Esophagus squamous epithelium (tissue), 5 donors: Measurements from ENCODE around the gene CST6. TPM values are rescaled to one million over a fixed set of nuclear protein-coding genes. Genes with fewer than 3 reads are reported as not detected.
A peak's percentile ranks its signal among the peaks of the same experiment; 100 is the strongest.

Experiments
- DNase-seq: peaks from one replicate; lab custom pipeline; 2025; lab: John Stamatoyannopoulos, UW
- H3K27ac ChIP-seq, 4 donors: fragments of 200-600 bp; sonication (generic); one replicate each; pipeline ENCODE4 v1.5.1; 2016 to 2019; ENCODE audit warnings: mild to moderate bottlenecking in 1 of 4
- H3K27me3 ChIP-seq, 4 donors: fragments of 200-600 bp; sonication (generic); 1 replicate in 3 of 4; 2 replicates in 1 of 4; pipeline versions ENCODE4 v1.5.1 to v1.6.0; 2017 to 2021; ENCODE audit warnings: antibody characterized with exemption in 1 of 4
- H3K36me3 ChIP-seq, 3 donors: fragments of 200-600 bp; sonication (generic); one replicate each; pipeline ENCODE4 v1.5.1; 2016 to 2019
- H3K4me1 ChIP-seq, 3 donors: fragments of 200-600 bp; sonication (generic); one replicate each; pipeline ENCODE4 v1.5.1; 2017 to 2019
- H3K4me3 ChIP-seq, 4 donors: fragments of 200-600 bp; sonication (generic); 1 replicate in 3 of 4; 2 replicates in 1 of 4; pipeline ENCODE4 v1.5.1; 2016 to 2019; ENCODE audit warnings: mild to moderate bottlenecking in 2 of 4, moderate library complexity in 1 of 4
- H3K9me3 ChIP-seq, 3 donors: fragments of 200-600 bp; sonication (generic); one replicate each; pipeline ENCODE4 v1.5.1; 2016 to 2019
- POLR2A ChIP-seq, 4 donors: fragments of 450-650 bp; IDR thresholded peaks; one replicate each; pipeline ENCODE4 v1.6.1; 2017; ENCODE audit warnings: antibody characterized with exemption in 4 of 4, mild to moderate bottlenecking in 4 of 4, moderate library complexity in 3 of 4
- WGBS, 2 donors: methylation state at CpG; one replicate each; pipeline ENCODE4 v1.1.5; 2018; 5-methylcytosine and 5-hydroxymethylcytosine counted together
- intact Hi-C: fragments of 100-400 bp; cut with DNase I; formaldehyde crosslinking; loops from one replicate; pipeline ENCODE4 v1.15.0; 2022
- total RNA-seq, 4 donors: library from RNA; depleted of rRNA; stranded (reverse); fragments of >200 nt; gene quantifications; one replicate each; pipeline ENCODE4 v1.1.0, GENCODE V29; 2016
- TF ChIP-seq, protein P1 (sequence below), 6 experiments: fragments of 450-650 bp in 4 of 6; fragments of 200-600 bp in 2 of 6; sonication (generic) in 2 of 6; IDR thresholded peaks; one replicate each; pipeline ENCODE4 v1.5.1; 2016 to 2019; ENCODE audit warnings: antibody characterized with exemption in 6 of 6, mild to moderate bottlenecking in 4 of 6, moderate library complexity in 4 of 6
- donor health status: DM: yes; HTN: yes; CAD: no.

Gene CST6
- total RNA-seq, 4 donors from 2014 or later, result 14.6 to 58.5 (median 15.1) TPM

DNA sequence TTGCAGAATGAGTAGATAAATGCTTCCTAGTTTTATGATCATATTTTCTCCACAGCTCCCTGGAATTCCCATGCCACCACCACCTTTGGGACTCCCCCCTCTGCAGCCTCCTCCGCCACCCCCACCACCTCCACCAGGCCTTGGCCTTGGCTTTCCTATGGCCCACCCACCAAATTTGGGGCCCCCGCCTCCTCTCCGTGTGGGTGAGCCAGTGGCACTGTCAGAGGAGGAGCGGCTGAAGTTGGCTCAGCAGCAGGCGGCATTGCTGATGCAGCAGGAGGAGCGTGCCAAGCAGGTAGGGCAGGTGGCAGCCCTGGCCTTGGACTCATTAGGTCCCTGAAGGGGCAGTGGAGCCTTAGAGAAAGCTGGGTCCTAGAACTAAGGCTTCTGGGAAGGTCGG lies 43.2 kb downstream of the CST6 start:
- 83 to 90% methylated on average over 1 to 3 of the region's 7 CpGs for WGBS, 2 donors
- intact Hi-C loops, result no loop called here
- Histone ChIP-seq H3K36me3 (peaks cover 40 to 70% (median 52%) of the 10 kb centered on the region in 3 donors), H3K4me3 (no peak overlapping the region), H3K27ac (peak overlapping the region in 1 of 4 donors; percentile 21), H3K9me3 (no peaks in the 10 kb centered on the region), H3K4me1 (peaks cover 15 to 46% (median 18%) of the 10 kb centered on the region in 3 donors), H3K27me3 (no peaks in the 10 kb centered on the region)
- TF ChIP-seq POLR2A (IDR thresholded peaks at IDR 0.05), result no peak
- TF ChIP-seq, protein P1, sequence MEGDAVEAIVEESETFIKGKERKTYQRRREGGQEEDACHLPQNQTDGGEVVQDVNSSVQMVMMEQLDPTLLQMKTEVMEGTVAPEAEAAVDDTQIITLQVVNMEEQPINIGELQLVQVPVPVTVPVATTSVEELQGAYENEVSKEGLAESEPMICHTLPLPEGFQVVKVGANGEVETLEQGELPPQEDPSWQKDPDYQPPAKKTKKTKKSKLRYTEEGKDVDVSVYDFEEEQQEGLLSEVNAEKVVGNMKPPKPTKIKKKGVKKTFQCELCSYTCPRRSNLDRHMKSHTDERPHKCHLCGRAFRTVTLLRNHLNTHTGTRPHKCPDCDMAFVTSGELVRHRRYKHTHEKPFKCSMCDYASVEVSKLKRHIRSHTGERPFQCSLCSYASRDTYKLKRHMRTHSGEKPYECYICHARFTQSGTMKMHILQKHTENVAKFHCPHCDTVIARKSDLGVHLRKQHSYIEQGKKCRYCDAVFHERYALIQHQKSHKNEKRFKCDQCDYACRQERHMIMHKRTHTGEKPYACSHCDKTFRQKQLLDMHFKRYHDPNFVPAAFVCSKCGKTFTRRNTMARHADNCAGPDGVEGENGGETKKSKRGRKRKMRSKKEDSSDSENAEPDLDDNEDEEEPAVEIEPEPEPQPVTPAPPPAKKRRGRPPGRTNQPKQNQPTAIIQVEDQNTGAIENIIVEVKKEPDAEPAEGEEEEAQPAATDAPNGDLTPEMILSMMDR (IDR thresholded peaks at IDR 0.05), result no peak
- DNase-seq, result no peak

DNA sequence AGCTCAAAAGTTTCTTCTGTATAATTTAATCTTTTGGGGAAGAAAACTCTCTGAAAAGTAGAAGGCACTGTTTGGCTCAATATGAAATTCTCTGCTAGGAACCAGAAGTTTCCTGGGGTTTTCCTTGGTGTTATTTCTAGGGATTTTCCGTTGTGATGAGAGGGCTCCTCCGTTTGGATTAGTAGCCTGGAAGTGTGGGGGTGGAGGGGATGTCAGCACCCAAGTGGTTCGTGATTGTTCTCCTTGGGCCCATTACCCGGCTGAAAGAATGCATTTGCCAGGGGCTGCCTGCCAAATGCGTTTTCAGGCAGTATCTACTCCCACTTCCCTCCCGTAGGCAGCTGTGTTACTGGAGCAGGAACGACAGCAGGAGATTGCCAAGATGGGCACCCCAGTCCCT lies 44.7 kb downstream of the CST6 start:
- TF ChIP-seq POLR2A (IDR thresholded peaks at IDR 0.05), result no peak
- TF ChIP-seq, protein P1 (IDR thresholded peaks at IDR 0.05), result no peak
- H3K36me3 ChIP-seq, result peaks cover 55 to 85% (median 64%) of the 10 kb centered on the region in 3 donors
- peaks cover 11 to 39% (median 12%) of the 10 kb centered on the region in 3 donors for H3K4me1 ChIP-seq
- H3K27me3 ChIP-seq, result no peaks in the 10 kb centered on the region
- intact Hi-C loops, result no loop called here
- no peak for DNase-seq
- 37 to 41% methylated on average over 3 to 7 of the region's 7 CpGs for WGBS, 2 donors
- no peak overlapping the region for H3K4me3 ChIP-seq
- no peak overlapping the region for H3K27ac ChIP-seq
- H3K9me3 ChIP-seq, result no peaks in the 10 kb centered on the region

DNA sequence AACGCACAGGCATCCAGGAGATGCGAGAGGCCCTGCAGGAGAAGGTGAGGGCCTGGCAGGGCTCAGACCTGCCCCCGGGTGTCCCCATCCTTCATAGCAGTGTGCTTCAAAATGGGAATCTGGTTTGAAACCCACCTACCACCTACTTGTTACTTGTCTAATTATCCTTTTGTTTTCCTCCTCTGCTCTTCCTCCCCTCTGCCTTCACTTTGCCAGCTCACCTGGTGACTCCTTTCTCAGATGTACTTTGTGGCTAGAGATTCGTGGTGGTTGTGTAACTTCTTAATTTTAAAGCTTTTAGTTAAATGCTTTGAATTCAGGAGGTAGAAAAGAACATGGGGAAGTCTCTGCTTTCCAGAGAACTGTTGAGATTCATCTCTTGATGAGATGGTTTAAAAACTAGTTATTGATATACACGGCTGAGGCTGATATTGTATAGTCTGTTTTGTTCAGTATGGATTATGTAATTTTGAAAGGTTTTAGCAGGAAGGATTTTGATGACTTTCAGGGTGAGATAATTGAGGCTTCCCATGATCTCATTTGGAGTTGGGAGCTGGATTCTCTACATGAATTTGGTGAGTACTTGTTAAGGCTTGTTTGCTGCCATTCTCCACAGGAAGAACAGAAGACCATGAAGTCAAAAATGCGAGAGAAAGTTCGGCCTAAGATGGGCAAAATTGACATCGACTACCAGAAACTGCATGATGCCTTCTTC lies 48.3 kb downstream of the CST6 start:
- no peak overlapping the region for H3K4me3 ChIP-seq
- H3K27me3 ChIP-seq, result no peaks in the 10 kb centered on the region
- H3K4me1 ChIP-seq, result peaks cover 0 to 10% (median 4%) of the 10 kb centered on the region in 3 donors
- no peak for DNase-seq
- peaks cover 63 to 100% (median 77%) of the 10 kb centered on the region in 3 donors for H3K36me3 ChIP-seq
- H3K9me3 ChIP-seq, result no peaks in the 10 kb centered on the region
- intact Hi-C loops, result no loop called here
- no peak for TF ChIP-seq POLR2A (IDR thresholded peaks at IDR 0.05)
- TF ChIP-seq, protein P1 (IDR thresholded peaks at IDR 0.05), result no peak
- no peak overlapping the region for H3K27ac ChIP-seq
- 63 to 72% methylated on average over 8 of the region's 8 CpGs for WGBS, 2 donors

DNA sequence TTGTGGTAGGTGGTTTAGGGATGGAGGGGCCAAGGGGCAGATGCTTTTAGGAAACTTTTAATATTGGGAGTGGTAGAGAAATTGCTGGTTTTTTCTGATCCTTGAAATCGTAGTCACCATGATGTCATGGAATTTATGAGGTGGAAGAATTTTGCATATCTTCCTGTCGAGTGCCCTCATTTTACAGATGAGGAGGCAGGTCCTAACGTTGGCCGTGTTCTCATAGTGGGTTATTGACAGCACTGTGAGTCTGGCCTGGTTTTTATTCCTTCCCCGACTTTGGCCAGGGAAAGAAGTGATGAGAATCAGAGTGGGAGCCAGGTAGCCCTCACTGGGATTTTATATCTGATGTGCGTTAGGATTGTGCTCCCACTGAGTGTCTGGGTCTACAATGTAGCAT lies 49.5 kb downstream of the CST6 start:
- intact Hi-C loops, result no loop called here
- Histone ChIP-seq H3K4me3 (no peak overlapping the region), H3K27ac (no peak overlapping the region), H3K36me3 (peaks cover 58 to 100% (median 67%) of the 10 kb centered on the region in 3 donors), H3K4me1 (no peaks in the 10 kb centered on the region), H3K27me3 (no peaks in the 10 kb centered on the region), H3K9me3 (no peaks in the 10 kb centered on the region)
- DNase-seq, result no peak
- TF ChIP-seq, protein P1 (IDR thresholded peaks at IDR 0.05), result no peak
- no peak for TF ChIP-seq POLR2A (IDR thresholded peaks at IDR 0.05)
- 80 to 81% methylated on average over 5 to 6 of the region's 6 CpGs for WGBS, 2 donors

DNA sequence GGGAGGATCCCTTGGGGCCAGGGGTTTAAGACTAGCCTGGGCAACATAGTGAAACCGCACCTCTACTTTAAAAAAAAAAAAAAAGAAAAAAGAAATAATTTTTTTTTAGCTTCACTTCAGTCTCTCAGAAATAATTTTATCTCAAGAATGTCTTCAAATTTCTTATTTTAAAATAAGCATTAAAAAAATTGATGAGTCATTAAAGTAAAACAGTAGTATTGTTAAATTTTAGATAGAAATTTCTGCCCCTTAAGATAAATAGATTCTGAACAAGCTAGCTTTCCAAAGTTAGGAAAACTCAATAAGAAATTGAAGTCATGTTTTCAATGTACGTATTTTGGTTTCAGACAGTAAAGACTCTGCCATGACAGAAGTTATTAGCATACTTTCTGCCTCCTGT lies 50.6 kb downstream of the CST6 start:
- H3K36me3 ChIP-seq, result peaks cover 48 to 100% (median 63%) of the 10 kb centered on the region in 3 donors
- H3K27ac ChIP-seq, result no peak overlapping the region
- peaks cover 0 to 1% (median 0%) of the 10 kb centered on the region in 3 donors for H3K4me1 ChIP-seq
- intact Hi-C loops, result no loop called here
- 82 to 93% methylated on average over 2 of the region's 2 CpGs for WGBS, 2 donors
- DNase-seq, result no peak
- no peaks in the 10 kb centered on the region for H3K9me3 ChIP-seq
- no peak overlapping the region for H3K4me3 ChIP-seq
- TF ChIP-seq, protein P1 (IDR thresholded peaks at IDR 0.05), result no peak
- no peak for TF ChIP-seq POLR2A (IDR thresholded peaks at IDR 0.05)
- no peaks in the 10 kb centered on the region for H3K27me3 ChIP-seq
